Stimulated activated CD8-positive, alpha-beta memory T cell treated with anti-CD3 and anti-CD28 coated beads, Interleukin-4, amount 100 ng/mL, for 48 hours (primary cell): ENCODE results near the gene FNDC4.
"Not testable (repeated sequence)": the region's sequence is repeated elsewhere in the genome, so short reads cannot be mapped to it uniquely, and the experiment has no call there.

Source experiments
- DNase-seq: peaks from one replicate; pipeline ENCODE4 v3.0.0-alpha.2; 2020

The FNDC4 gene, protein sequence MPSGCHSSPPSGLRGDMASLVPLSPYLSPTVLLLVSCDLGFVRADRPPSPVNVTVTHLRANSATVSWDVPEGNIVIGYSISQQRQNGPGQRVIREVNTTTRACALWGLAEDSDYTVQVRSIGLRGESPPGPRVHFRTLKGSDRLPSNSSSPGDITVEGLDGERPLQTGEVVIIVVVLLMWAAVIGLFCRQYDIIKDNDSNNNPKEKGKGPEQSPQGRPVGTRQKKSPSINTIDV

DNA sequence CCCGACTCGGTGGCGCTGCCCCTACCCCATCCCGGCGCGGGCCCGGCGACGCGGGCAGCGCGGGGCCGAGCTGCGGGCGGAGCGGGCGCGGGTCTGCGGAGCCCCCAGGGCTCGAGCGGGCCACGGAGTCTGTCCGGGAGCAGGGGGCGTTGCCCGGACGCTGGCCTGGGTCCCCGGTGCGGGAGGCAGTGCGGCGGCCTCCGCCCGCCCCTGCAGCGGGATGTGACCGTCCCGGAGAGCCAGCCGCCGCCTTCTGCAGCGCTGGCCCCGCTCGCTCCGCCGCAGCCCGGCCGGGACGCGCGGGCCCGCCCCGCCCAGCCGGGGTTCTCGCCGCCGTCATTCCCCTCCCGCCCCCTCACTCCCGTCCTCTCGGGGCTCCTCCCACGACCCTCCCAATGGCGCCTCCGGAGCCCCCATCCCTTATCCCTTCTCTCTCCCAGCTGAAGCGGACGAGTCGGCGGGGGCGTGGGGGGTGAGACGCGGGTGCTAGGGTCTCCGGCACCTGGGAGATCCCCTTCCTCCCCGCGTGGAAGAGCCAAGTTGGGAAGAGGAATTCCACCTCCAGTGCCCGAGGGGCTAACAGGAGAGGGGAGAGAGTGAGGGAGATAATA, at the start of gene FNDC4:
Gene FNDC4, minus strand, starts transcription at position 257 of the 611 bp plus-strand sequence. CDS start 521 bp downstream, outside the sequence.
- DNase-seq, result peak; percentile 29

DNA sequence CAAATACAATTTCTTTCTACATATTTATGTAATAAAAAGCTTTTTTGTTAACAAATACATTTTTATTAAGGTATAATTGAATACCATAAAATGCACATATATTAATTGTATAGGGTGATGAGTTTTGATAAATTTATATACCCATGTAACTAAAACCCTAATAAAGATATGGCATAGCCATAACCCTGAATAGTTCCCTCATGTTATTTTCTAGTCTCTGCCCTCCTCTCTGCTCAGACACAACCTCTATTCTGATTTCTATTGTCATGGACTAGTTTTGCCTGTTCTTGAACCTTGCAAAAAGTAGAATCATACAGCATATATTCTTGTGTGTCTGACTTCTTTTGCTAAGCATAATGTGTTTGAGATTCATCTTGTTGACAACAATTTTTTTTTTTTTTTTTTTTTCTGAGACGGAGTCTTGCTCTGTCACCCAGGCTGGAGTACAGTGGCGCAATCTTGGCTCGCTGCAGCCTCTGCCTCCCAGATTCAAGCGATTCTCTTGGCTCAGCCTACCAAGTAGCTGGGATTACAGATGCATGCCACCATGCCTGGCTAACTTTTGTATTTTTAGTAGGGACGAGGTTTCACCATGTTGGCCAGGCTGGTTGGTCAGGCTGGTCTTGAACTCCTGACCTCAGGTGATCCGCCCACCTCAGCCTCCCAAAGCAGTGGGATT, 49.3 kb upstream of the FNDC4 start:
- DNase-seq, result no peak

DNA sequence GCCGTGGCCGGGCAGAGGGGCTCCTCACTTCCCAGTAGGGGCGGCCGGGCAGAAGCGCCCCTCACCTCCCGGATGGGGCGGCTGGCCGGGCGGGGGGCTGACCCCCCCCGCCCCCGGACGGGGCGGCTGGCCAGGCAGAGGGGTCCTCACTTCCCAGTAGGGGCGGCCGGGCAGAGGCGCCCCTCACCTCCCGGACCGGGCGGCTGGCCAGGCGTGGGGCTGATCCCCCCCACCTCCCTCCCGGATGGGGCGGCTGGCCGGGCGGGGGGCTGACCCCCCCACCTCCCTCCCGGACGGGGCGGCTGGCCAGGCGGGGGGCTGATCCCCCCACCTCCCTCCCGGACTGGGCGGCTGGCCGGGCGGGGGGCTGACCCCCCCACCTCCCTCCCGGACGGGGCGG, 44.6 kb upstream of the FNDC4 start:
- not testable (repeated sequence) for DNase-seq

DNA sequence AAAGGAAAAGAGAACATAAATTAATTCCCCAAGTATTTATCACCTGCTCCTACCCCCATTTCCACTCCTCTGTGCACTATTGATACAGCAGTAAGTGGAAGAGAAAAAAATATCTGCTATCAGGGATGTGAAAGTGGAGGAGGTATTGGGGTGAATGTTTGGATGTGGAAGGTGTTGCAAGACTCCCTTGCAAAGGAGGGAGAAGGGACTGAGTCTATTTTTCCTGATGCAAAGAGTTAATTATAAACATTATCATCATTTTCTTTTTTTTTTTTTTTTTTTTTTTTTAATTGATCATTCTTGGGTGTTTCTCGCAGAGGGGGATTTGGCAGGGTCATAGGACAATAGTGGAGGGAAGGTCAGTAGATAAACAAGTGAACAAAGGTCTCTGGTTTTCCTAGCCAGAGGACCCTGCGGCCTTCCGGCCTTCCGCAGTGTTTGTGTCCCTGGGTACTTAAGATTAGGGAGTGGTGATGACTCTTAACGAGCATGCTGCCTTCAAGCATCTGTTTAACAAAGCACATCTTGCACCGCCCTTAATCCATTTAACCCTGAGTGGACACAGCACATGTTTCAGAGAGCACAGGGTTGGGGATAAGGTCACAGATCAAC, 43.9 kb upstream of the FNDC4 start:
- not testable (repeated sequence) for DNase-seq

DNA sequence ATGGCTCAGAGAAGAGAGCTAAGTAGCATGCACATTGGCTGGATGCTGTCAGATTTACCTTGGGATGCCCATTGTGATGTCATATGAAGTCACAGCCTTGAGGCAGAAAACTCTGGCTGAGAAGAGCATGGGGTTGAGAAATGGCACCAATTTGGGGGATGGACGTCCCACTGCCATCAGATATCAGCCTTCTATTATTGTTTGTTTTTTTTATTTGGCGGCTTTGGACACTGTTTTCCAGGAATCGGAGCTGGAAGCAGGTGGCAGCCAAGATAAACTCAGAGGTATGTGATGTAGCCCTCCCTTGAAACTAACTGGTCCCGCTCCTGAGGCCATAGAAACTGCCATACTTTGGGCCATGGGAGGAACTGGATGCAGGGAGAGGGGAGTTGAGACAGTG, 42.3 kb upstream of the FNDC4 start:
- DNase-seq, result no peak

DNA sequence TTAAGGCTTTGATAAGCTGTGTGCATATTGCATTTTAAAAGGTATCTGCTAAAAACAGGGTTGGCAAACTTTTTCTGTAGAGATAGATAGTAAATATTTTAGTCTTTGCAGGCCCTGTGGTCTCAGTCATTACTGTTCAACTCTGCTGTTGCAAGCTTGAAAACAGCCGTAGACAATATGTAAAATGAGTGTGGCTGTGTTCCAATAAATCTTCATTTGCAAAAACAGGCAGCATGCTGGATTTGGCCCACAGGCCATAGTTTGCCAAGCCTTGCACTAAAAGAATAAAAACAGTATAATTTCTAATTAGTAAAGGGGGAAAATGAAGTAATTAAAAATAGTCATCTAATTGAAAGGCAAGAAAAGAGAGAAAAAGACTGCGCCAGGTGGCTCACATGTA, 37.0 kb upstream of the FNDC4 start:
- DNase-seq, result no peak

DNA sequence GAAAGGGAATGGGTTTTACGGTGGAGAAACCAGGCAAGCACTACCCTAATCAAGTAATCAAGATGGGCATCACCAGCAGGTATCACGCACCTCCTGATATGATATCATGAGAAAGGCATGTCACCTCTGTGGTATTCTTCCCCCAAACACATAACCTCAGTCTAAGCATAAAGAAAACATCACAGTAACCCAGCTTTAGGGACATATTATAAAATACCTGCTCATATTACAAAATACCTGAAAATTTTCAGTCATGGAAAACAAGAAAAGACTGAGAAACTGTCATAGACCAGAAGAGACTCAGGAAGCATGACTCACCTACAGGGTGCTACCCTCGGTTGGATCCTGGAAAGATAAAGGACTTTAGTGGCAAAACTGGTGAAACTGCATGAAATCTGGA, 32.2 kb upstream of the FNDC4 start:
- no peak for DNase-seq

DNA sequence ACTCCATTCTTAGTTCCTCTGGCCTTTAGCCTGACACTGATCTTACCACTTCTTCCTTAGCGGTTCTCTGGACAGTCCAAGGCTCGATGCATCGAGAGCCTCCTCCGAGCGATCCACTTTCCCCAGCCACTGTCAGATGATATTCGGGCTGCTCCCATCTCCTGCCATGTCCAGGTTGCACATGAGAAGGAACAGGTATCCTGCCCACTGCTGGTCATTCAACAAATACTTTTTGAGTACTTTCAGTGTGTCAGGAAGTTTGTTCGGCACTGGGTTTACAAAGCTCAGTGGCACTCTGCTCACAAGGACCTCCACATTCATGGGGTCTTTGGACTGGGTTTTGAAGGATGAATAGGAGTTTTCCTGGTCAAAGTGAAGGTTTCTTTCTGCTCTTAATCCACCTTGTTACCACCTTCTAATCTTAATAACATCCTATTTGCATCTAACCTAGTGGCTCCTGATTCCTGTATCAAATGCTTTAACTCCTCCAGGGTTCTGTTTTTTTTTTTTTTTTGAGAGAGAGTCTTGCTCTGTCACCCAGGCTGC, 27.5 kb upstream of the FNDC4 start:
- DNase-seq, result no peak

DNA sequence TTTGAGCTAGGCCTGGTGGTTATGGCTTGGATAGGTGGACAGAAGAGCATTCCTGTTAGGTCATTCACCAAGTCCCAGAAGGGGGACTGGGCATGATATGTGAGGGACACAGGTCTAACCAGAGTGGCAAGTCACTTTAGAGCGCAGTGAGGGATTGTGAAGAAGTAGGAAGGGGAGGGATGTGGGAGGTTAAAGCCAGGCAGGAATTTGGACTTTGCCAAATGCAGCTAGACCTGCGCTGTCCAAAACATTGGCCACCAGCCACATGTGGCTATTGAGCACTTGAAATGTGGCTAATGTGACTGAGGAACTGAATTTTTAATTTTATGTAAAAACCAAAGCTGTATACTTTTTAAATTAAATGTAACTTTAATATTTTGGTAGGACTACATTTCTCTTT, 25.3 kb upstream of the FNDC4 start:
- no peak for DNase-seq

DNA sequence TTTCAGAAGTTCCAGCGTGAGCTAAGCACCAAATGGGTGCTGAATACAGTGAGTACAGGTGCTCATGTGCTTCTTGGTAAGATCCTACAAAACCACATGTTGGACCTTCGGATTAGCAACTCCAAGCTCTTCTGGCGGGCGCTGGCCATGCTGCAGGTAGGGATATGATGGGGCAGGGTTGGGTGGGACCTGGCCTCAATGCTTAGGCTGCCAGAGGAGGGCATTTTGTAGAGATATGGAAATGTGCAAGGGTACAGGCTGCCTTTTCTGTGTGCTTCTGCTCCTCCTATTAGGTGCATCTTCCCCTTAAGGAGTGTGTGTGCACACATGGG, 23.7 kb upstream of the FNDC4 start:
- no peak for DNase-seq

DNA sequence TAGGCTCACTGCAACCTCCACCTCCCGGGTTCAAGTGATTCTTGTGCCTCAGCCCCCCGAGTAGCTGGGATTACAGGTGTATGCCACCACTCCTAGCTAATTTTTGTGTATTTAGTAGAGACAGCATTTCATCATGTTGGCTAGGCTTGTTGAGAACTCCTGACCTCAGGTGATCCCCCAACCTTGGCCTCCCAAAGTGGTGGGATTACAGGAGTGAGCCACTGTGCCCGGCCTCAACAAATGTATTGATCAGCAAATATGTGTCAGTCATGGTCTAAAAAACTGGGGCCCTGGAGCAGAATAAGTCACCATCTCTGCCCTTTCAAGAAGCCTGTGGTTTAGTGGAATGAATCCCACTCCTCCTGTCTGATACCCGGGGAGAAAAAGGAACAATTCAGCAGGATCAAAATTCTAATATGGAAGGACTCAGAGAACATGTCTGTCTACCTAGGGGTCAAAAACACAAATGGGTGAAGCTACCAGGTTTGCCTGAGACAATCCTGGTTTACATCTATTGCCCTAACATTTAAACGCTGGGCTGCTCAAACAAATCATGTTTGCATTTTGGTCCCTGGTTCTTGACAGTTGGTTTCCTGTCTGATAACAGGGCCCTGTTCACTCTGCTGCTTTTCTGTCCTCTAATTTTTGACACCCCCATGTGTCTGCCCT, 23.2 kb upstream of the FNDC4 start:
- DNase-seq, result no peak

DNA sequence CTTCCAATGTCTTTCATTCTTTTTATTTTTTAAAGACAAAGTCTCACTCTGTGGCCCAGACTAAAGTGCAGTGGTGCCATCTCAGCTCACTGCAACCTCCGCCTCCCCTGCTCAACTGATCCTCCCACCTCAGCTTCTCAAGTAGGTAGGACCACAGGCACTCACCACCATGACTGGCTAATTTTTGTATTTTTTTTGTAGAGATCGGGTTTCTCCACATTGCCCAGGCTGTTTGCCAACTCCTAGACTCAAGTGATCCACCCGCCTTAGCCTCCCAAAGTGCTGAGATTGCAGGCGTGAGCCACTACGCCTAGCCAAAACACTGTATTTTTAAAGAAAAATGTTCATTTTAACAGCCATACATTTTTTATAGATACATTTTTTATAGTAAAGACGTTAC, 14.3 kb upstream of the FNDC4 start:
- DNase-seq, result no peak

DNA sequence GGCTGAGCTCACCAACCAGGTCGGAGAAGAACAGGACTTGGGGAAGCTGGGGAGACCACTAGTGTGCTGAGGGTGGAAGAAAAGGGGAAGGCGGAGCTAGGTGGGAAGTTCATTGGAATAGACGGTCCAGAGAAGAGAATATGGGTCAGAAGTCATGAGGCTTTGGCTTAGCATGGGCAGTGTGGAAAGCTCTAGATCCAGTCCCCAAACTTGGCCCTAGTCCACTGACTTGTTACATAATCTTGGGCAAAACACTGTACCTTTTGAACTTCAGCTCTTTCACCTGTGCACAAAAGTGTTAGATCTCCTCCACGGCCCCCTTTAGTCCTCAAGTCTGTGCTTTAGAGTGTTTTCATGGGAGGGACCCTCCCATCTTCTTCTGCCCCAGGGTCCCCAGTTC, 12.3 kb upstream of the FNDC4 start:
- no peak for DNase-seq

DNA sequence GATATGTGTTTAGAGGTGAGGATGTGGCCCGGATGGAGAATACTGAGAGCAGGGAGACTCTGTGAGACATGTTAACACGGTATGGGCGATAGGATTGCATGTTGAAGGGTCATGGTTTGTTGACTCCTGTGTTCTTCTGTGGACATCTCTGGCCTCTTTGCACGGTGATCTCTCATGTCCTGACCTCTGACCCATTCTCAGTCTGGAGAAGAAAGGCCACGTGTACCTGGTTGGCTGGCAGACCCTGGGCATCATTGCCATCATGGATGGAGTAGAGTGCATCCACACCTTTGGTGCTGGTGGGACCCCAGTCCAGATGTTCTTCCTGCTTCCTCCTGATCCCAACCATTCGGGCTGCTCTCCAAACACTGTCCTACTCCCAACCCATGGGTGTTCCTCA, 11.6 kb upstream of the FNDC4 start:
- DNase-seq, result no peak

DNA sequence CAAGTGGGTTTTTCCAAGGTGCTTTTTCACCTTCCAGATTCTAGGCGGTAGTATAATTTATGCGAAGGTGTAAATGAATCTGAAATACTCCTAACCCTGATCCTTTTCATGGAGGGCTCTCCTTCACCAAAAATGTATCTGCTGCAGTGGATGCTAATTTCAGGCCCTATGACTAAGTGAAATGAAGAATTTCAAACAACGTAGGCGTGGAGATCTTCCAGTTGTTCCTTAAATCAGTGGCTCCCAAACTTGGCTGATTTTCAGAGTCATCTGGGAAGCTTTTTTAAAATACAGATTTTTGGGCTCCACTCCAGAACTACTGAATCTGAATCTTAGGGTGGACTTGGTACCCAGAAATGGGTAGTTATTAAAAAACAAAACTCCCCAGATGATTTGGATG, 7.1 kb upstream of the FNDC4 start:
- DNase-seq, result no peak

DNA sequence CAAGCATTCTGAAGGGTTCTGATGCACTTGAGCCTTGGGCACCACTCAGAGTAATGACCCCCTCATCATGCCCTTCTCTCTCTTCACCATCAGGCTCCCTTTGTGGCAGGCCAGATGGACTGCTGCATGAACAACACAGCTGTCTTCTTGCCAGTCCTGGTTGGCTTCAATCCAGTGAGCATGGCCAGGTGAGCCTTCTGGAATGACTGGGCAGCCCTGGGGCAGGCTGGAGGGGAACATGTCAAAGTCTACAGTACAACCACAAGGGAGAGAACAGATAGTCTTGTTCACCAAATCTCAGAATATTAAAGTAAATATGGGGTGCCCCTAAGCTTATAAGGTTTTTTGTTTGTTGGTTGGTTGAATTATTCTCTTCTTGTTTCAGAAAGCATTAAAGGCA, 6.0 kb upstream of the FNDC4 start:
- no peak for DNase-seq

DNA sequence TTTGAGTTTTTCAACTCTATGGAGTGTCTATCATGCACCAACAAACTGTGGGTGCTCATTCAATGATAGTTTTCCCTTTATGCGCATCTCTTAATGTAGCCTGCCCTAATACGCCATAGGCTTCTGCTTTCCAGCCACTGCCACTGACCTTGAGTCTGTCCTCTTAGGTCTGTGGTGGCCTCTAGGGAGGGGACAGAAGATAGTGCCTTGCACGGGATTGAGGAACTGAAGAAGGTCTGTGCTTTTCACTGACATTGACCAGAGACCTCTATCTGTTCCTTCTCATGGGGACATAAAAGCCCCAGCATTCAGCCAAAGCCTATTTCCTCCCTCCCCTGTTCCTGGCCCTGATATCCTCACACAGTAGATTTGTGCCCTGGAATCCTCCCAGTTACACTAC, 4.0 kb upstream of the FNDC4 start:
- no peak for DNase-seq

DNA sequence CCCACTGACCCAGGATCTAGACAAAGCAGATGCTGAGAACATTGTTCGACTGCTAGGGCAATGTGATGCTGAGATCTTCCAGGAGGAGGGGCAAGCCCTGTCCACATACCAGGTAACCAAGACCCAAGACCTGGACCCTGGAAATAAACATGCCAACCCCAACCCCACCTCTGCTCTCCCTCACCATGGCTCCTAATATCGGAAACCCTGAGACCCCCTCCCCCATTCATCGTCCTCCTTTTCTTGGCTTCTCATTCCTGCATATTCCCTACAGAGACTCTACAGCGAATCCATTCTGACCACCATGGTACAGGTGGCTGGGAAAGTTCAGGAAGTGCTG, 2.3 kb upstream of the FNDC4 start:
- no peak for DNase-seq

DNA sequence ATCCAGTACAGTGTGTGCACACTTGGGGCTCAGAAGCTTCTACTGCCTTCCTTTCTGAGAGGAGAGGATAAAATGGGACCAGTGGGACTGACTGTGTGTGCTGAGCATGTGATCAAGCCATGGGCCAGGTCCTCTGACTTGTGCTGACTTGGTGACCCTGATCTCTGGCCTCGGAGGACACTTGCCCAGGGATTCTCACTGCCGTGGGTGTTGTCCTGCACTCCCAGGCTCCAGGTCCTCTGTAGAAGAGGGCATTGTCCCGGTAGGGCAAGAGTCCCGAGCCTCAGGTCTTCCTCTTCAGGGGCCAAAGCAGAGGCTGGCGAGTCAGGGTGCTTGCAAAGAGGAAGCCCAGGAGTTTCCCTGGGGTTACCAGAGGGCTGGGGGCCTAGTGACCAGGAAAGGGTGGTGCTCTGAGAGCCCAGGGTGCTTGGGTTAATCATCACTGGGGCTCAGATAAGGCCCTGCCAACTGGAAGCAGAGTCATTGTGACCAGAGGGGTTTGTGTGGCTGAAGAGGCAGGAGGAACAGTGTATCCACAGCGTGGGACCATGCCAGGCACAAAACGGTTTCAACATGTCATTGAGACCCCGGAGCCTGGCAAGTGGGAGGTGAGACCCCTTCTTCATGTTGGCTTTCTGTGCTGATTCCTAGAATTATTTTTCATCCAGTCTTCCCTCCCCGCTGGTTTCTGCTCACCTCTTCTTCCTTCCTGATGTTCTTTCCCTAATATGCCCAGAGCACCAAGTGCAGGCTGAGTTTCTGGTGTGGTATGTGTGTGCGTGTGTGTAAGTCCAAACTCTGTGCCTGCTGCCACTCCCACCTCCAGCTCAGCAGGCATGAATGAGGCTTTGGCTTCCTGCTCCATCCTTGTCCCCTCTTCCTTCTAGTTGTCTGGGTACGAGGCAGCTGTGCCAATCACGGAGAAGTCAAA, 1.6 kb upstream of the FNDC4 start, which contains the start of gene GCKR:
Gene GCKR, plus strand, starts transcription at position 483 of the 931 bp plus-strand sequence. Its CDS starts 66 bp downstream, at position 549.
- no peak for DNase-seq

DNA sequence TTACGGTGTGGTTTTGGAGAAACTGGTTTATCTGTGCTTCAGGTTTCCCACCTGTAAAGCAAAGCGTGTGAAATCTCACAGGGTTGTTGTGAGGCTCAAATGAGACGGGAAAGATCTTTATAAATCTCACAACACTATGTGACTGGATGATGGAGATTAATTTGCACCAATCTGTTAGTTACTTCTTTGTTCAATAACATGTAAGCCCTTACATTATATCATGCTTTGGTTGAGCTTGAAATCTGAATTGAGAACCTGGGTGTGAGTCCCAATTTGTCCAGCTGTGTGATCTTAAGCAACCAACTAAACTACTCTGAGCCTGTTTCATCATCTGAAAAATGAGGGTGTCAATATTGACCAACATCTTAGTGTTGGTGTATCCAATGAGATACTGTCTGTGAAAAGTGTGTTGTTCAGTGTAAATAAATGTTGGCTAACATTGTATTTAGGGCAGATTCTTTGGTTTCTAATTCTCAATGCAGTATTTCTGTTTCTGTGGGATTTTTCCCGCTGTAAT, 898 bp upstream of the FNDC4 start:
- DNase-seq, result no peak

DNA sequence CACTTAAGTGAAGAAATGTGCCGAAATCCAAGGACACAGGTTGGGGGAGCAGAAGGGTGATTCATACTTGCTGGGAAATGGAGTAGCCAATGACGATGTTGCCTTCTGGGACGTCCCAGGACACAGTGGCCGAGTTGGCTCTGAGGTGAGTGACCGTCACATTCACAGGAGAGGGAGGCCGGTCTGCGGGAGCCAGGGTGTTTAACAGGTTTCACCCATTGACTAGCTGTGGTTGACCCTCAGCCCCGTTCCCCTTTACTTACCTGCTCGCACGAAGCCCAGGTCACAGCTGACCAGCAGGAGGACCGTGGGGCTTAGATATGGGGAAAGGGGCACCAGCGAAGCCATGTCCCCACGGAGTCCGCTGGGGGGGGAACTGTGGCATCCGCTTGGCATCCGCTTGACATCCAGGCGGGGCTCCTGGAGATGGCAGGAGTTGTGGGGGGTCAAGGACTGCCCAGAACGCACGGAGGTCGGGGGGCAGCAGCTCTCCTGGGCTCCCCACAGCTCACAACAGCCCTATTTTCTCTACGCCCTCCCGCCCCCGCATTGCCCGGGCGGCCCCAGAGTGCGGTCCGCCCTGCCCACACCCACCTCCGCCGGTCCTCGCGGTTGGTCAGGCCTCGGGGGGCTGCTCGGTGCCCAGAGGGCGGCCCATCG, 586 bp downstream of the FNDC4 start:
- DNase-seq, result no peak

DNA sequence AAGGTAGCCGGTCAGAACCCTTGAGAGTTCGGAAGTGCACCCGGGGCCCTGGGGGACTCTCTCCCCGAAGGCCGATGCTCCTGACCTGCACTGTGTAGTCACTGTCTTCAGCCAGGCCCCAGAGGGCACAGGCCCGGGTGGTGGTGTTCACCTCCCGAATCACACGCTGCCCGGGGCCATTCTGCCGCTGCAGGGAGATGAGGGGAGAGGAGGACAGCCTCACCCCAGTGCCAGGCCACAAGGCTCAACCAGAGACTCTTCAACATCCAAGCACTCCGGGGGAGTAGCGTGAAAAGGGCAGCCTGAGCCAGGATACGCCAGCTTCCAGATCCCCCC, 1.1 kb downstream of the FNDC4 start:
- no peak for DNase-seq
